HEK293 (cell line): ENCODE data around the gene KIF3B.

ENCODE experiments used
- ATF2 ChIP-seq: fragments of 450-650 bp; formaldehyde crosslinking; IDR thresholded peaks from 2 replicates; pipeline ENCODE4 v1.5.1; 2016; ENCODE audit warnings: missing biosample characterization, missing genetic modification characterization, low read depth
- CTCF ChIP-seq: fragments of 450-650 bp; formaldehyde crosslinking; IDR thresholded peaks from 2 replicates; pipeline ENCODE4 v1.5.1; 2016; ENCODE audit warnings: missing biosample characterization, missing genetic modification characterization
- KLF16 ChIP-seq: fragments of 450-650 bp; formaldehyde crosslinking; IDR thresholded peaks from 2 replicates; pipeline ENCODE4 v1.5.1; 2017; ENCODE audit warnings: missing biosample characterization, missing genetic modification characterization
- PATZ1 ChIP-seq: fragments of 450-650 bp; formaldehyde crosslinking; IDR thresholded peaks from 2 replicates; pipeline ENCODE4 v1.5.1; 2016; ENCODE audit warnings: missing biosample characterization, missing genetic modification characterization
- ZNF398 ChIP-seq: fragments of 450-650 bp; formaldehyde crosslinking; IDR thresholded peaks from 2 replicates; pipeline ENCODE4 v1.5.1; 2017; ENCODE audit warnings: missing biosample characterization, missing genetic modification characterization
- ZNF670 ChIP-seq: fragments of 450-650 bp; formaldehyde crosslinking; IDR thresholded peaks from 2 replicates; pipeline ENCODE4 v1.5.1; 2016; ENCODE audit warnings: missing biosample characterization, missing genetic modification characterization, low read depth
- ZNF792 ChIP-seq: fragments of 450-650 bp; formaldehyde crosslinking; IDR thresholded peaks from 2 replicates; pipeline ENCODE4 v1.5.1; 2016; ENCODE audit warnings: missing biosample characterization, missing genetic modification characterization

GRCh38 chr20:32353848-32354496 lies 76.5 kb downstream of the KIF3B start:
- TF ChIP-seq ATF2 (tag by site-specific recombination): no peak
- TF ChIP-seq PATZ1 (tag by site-specific recombination): no peak
- no peak for TF ChIP-seq CTCF
- TF ChIP-seq ZNF670: no peak
- no peak for TF ChIP-seq ZNF398 (tag by site-specific recombination)
- TF ChIP-seq KLF16 (tag by site-specific recombination): no peak
- TF ChIP-seq ZNF792 (tag by site-specific recombination): no peak
